Measurements from ENCODE around the gene ARMH4. TPM values are rescaled to one million over a fixed set of nuclear protein-coding genes. Genes with fewer than 3 reads are reported as not detected.

ARMH4 gene
- total and polyA plus RNA-seq, 10 donors, result 0.02 to 3.7 (median 1.2) TPM

DNA sequence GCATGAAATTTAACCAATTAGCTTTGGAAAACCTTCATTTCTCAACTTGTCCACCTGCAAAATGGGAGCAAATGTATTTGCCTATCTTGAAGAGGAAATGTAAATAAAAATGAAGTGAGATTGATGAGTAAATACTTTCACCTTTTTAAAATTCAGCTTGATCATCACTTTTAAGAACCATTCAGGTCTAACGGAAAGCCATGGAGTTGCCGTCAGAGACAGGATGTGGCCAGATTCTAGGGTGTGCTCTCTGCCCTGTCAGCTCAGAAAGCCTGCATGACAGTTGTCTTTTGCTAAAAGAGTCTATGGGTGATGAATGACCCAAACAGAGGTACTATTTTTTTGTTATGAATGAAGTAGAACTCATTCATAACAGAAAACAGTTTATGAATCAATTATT, 181.8 kb downstream of the ARMH4 start:
- Histone ChIP-seq H3K36me3 (no peaks in the 10 kb centered on the region), H3K4me1 (no peaks in the 10 kb centered on the region), H3K4me3 (no peak overlapping the region), H3K27ac (no peak overlapping the region), H3K27me3 (replicated peaks in 1 of 7) (peaks cover 0 to 5% (median 0%) of the 10 kb centered on the region in 7 donors), H3K9me3 (no peaks in the 10 kb centered on the region)
- intact Hi-C loops (cut with DNase I; ENCODE audit: low total_unique reads), result no loop called here
- no peak for DNase-seq
- no peak for TF ChIP-seq POLR2AphosphoS5 (IDR thresholded peaks at IDR 0.05)
- TF ChIP-seq, protein P1, sequence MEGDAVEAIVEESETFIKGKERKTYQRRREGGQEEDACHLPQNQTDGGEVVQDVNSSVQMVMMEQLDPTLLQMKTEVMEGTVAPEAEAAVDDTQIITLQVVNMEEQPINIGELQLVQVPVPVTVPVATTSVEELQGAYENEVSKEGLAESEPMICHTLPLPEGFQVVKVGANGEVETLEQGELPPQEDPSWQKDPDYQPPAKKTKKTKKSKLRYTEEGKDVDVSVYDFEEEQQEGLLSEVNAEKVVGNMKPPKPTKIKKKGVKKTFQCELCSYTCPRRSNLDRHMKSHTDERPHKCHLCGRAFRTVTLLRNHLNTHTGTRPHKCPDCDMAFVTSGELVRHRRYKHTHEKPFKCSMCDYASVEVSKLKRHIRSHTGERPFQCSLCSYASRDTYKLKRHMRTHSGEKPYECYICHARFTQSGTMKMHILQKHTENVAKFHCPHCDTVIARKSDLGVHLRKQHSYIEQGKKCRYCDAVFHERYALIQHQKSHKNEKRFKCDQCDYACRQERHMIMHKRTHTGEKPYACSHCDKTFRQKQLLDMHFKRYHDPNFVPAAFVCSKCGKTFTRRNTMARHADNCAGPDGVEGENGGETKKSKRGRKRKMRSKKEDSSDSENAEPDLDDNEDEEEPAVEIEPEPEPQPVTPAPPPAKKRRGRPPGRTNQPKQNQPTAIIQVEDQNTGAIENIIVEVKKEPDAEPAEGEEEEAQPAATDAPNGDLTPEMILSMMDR (IDR thresholded peaks at IDR 0.05 in 8 of 11, conservative IDR thresholded peaks at IDR 0.05 in 3 of 11), result no peak
- TF ChIP-seq POLR2A (IDR thresholded peaks at IDR 0.05), result no peak
- WGBS, 5 donors, result 54 to 72% (median 63%) methylated on average over 2 of the region's 2 CpGs

DNA sequence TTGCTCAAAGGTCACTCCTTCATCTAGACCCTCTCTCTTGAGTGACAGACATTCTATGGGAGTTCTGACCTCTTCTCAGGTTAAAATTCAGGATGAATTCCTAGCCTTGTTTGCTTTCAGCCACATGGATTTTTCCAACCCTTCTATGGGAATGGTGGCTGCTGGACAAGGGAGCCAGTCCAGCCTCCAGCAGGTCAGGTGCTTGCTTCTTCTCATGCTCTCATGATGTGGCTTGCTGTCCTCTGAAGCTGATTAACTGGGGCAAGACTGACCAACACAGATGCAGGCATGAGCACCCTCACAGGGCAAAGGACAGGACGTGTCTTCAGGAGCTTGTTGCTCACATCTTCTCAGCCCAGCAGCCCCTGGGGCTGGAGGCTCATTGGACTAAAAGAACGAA, 188.9 kb downstream of the ARMH4 start:
- Histone ChIP-seq H3K4me1 (peaks cover 0 to 8% (median 0%) of the 10 kb centered on the region in 6 donors), H3K27me3 (replicated peaks in 1 of 7) (peaks cover 0 to 13% (median 0%) of the 10 kb centered on the region in 7 donors), H3K9me3 (no peaks in the 10 kb centered on the region), H3K36me3 (no peaks in the 10 kb centered on the region), H3K27ac (peak overlapping the region in 2 of 8 donors; percentile 23 to 48), H3K4me3 (no peak overlapping the region)
- intact Hi-C loops (cut with DNase I; ENCODE audit: low total_unique reads), result no loop called here
- WGBS, 5 donors, result 47 to 78% (median 61%) methylated on average over 2 of the region's 2 CpGs
- no peak for DNase-seq
- TF ChIP-seq POLR2AphosphoS5 (IDR thresholded peaks at IDR 0.05) (no peak), POLR2A (IDR thresholded peaks at IDR 0.05) (no peak)
- TF ChIP-seq, protein P1 (IDR thresholded peaks at IDR 0.05 in 8 of 11, conservative IDR thresholded peaks at IDR 0.05 in 3 of 11), result no peak

DNA sequence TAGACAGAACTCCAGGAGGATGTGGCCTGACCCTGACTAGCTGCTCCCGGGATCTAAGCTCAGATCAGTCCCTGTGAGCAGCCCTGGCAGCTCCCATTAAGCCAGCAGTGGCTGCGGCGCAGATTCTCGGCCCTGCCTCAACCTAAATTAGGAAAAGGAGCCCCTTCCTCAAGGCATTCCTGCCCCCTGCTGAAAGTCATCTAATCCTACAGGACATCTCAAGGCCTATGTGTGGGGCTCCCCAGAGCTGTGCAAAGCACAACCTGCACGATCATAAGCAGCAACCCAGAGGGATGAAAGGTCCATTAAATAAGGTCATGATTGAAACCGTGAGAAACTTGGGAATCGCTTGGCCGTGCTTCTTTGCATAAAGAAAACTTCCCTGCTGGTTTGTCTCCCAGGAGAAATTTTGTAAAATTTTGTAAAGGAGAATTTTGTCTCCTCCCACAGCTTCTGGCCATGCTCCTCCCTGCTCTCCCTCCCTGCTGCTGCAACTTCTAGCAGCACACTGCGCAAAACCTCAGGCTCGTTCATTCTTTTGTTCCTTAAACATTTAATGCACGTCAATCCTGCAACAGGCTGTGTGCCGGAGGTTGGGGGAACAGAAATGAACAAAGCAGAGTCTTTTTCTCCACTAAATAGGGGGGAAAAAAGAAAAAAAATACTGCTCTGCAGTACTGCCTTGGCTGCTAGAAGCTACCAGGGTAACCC, 189.5 kb downstream of the ARMH4 start:
- H3K9me3 ChIP-seq, result no peaks in the 10 kb centered on the region
- peaks cover 0 to 8% (median 0%) of the 10 kb centered on the region in 6 donors for H3K4me1 ChIP-seq
- peaks cover 0 to 13% (median 0%) of the 10 kb centered on the region in 7 donors for H3K27me3 ChIP-seq (replicated peaks in 1 of 7)
- TF ChIP-seq POLR2AphosphoS5 (IDR thresholded peaks at IDR 0.05) (no peak), POLR2A (IDR thresholded peaks at IDR 0.05) (no peak)
- TF ChIP-seq, protein P1 (IDR thresholded peaks at IDR 0.05 in 8 of 11, conservative IDR thresholded peaks at IDR 0.05 in 3 of 11), result no peak
- peak overlapping the region in 2 of 8 donors; percentile 23 to 48 for H3K27ac ChIP-seq
- WGBS, 5 donors, result 32 to 46% (median 38%) methylated on average over 12 of the region's 12 CpGs
- H3K4me3 ChIP-seq, result no peak overlapping the region
- intact Hi-C loops (cut with DNase I; ENCODE audit: low total_unique reads), result no loop called here
- DNase-seq, result no peak
- H3K36me3 ChIP-seq, result no peaks in the 10 kb centered on the region

DNA sequence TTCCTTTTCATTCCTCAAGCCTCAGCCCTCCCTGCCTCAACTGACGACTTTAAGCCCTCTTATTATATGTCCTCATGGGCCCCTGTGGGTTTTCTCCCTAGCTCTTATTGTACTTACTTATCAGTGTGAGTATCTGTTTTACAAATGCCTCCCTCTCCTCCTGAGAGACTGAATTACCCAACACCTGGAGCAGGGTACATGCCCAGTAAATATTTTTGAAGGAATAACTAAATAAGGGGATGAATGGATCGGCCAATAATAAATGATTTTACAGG, 190.3 kb downstream of the ARMH4 start:
- no peak for DNase-seq
- Histone ChIP-seq H3K4me1 (peaks cover 0 to 8% (median 0%) of the 10 kb centered on the region in 6 donors), H3K36me3 (no peaks in the 10 kb centered on the region), H3K27ac (peak overlapping the region in 2 of 8 donors; percentile 23 to 48), H3K27me3 (replicated peaks in 1 of 7) (peaks cover 0 to 13% (median 0%) of the 10 kb centered on the region in 7 donors), H3K9me3 (no peaks in the 10 kb centered on the region), H3K4me3 (no peak overlapping the region)
- TF ChIP-seq POLR2AphosphoS5 (IDR thresholded peaks at IDR 0.05), result no peak
- TF ChIP-seq POLR2A (IDR thresholded peaks at IDR 0.05), result no peak
- TF ChIP-seq, protein P1 (IDR thresholded peaks at IDR 0.05 in 8 of 11, conservative IDR thresholded peaks at IDR 0.05 in 3 of 11), result no peak
- WGBS, 5 donors, result 58 to 73% (median 66%) methylated on average over 2 of the region's 2 CpGs
- intact Hi-C loops (cut with DNase I; ENCODE audit: low total_unique reads), result no loop called here

All from spleen (tissue), 11 donors.